GM21723 (cell line): Measurements from ENCODE around the gene OGFOD2.
"Not testable (repeated sequence)": the region's sequence is repeated elsewhere in the genome, so short reads cannot be mapped to it uniquely, and the experiment has no call there.

Source experiments
- ATAC-seq: cut with Tn5 transposase; IDR thresholded peaks from one replicate; pipeline ENCODE4 v1.9.1; 2021; ENCODE audit warnings: mild to moderate bottlenecking, moderate library complexity; ENCODE audit not compliant: unreplicated experiment

The OGFOD2 gene

GRCh38 chr12:122974892-122975789 is at the start of gene OGFOD2:
Gene OGFOD2 (plus strand): TSS chr12:122975244. CDS start chr12:122975252, 8 bp downstream.
- peak; percentile 76 for ATAC-seq

- no peak for ATAC-seq
These were observed 47.2 kb upstream of the OGFOD2 start for GRCh38 chr12:122927756-122928403.

- no peak for ATAC-seq
These were observed 46.5 kb upstream of the OGFOD2 start for GRCh38 chr12:122928404-122929147.

GRCh38 chr12:122929148-122929538 is 45.9 kb upstream of the OGFOD2 start:
- no peak for ATAC-seq

- no peak for ATAC-seq
These were observed 45.2 kb upstream of the OGFOD2 start for GRCh38 chr12:122929812-122930211.

- ATAC-seq: no peak
These were observed 42.8 kb upstream of the OGFOD2 start for GRCh38 chr12:122932207-122932606.

- ATAC-seq: peak; percentile 73
These were observed 40.3 kb upstream of the OGFOD2 start for GRCh38 chr12:122934722-122935121.

- no peak for ATAC-seq
These were observed 39.7 kb upstream of the OGFOD2 start for GRCh38 chr12:122935318-122935717.

- no peak for ATAC-seq
These were observed 37.4 kb upstream of the OGFOD2 start for GRCh38 chr12:122937622-122938091.

GRCh38 chr12:122939125-122939524 is 35.9 kb upstream of the OGFOD2 start:
- no peak for ATAC-seq

GRCh38 chr12:122941351-122941750 is 33.7 kb upstream of the OGFOD2 start:
- ATAC-seq: not testable (repeated sequence)

GRCh38 chr12:122942637-122943036 is 32.4 kb upstream of the OGFOD2 start:
- ATAC-seq: no peak

- ATAC-seq: no peak
These were observed 31.8 kb upstream of the OGFOD2 start for GRCh38 chr12:122943196-122943595.

GRCh38 chr12:122944605-122945592 is 30.1 kb upstream of the OGFOD2 start:
- ATAC-seq: no peak

- ATAC-seq: peak; percentile 68
These were observed 28.2 kb upstream of the OGFOD2 start for GRCh38 chr12:122946690-122947341.

GRCh38 chr12:122947352-122947792 is 27.7 kb upstream of the OGFOD2 start:
- no peak for ATAC-seq

GRCh38 chr12:122948605-122949004 is 26.4 kb upstream of the OGFOD2 start:
- ATAC-seq: no peak

GRCh38 chr12:122949405-122949804 is 25.6 kb upstream of the OGFOD2 start:
- no peak for ATAC-seq
